CD8-positive, alpha-beta memory T cell (primary cell): ENCODE results near the gene CORO7. TPM values are rescaled to one million over a fixed set of nuclear protein-coding genes. Genes with fewer than 3 reads are reported as not detected.

Experiments
- CTCF ChIA-PET: fragments of 350-600 bp; sonication (Branson Sonifier 250); formaldehyde crosslinking; loops from one replicate; lab custom pipeline; 2021; ENCODE audit warnings: antibody characterized with exemption; lab: Charles Lee
- POLR2A ChIA-PET: fragments of 350-600 bp; sonication (Branson Sonifier 250); formaldehyde crosslinking; loops from one replicate; lab custom pipeline; 2021; ENCODE audit warnings: antibody characterized with exemption; lab: Charles Lee
- DNase-seq, 5 donors: peaks; one replicate each; pipeline versions ENCODE4 v3.0.0 to v3.0.0-alpha.2; 2020 to 2022; ENCODE audit warnings: mixed read lengths in 1 of 5
- H3K27ac ChIP-seq: one replicate; pipeline ENCODE4 v1.7.0; 2013; ENCODE audit warnings: low read depth, mild to moderate bottlenecking, low read length, moderate library complexity
- H3K27me3 ChIP-seq: 2 replicates; pipeline ENCODE4 v1.7.0; 2013; ENCODE audit warnings: low read length, mild to moderate bottlenecking; ENCODE audit not compliant: insufficient read depth, poor library complexity, severe bottlenecking
- H3K36me3 ChIP-seq: 2 replicates; pipeline ENCODE4 v1.7.0; 2013; ENCODE audit warnings: mild to moderate bottlenecking, low read length, moderate library complexity; ENCODE audit not compliant: insufficient read depth
- H3K4me1 ChIP-seq: 2 replicates; pipeline ENCODE4 v1.7.0; 2013; ENCODE audit warnings: mild to moderate bottlenecking, low read length, moderate library complexity; ENCODE audit not compliant: insufficient read depth
- H3K4me3 ChIP-seq: 2 replicates; pipeline ENCODE4 v1.7.0; 2013; ENCODE audit warnings: mild to moderate bottlenecking, low read length
- H3K9me3 ChIP-seq: 2 replicates; pipeline ENCODE4 v1.7.0; 2013; ENCODE audit warnings: mild to moderate bottlenecking, low read length
- H3K27ac Mint-ChIP-seq, 8 donors: one replicate each; pipeline ENCODE4 v1.8.0; 2020 to 2021; ENCODE audit warnings: mixed read lengths in 8 of 8, mild to moderate bottlenecking in 6 of 8, inconsistent platforms in 3 of 8, moderate library complexity in 3 of 8
- H3K27me3 Mint-ChIP-seq, 2 donors: one replicate each; pipeline ENCODE4 v1.8.0; 2020 to 2021; ENCODE audit warnings: mixed read lengths in 2 of 2, mild to moderate bottlenecking in 1 of 2, moderate library complexity in 1 of 2
- H3K36me3 Mint-ChIP-seq, 3 donors: one replicate each; pipeline ENCODE4 v1.8.0; 2020 to 2021; ENCODE audit warnings: mixed read lengths in 3 of 3, inconsistent platforms in 1 of 3, mild to moderate bottlenecking in 1 of 3
- H3K4me1 Mint-ChIP-seq, 3 donors: one replicate each; pipeline ENCODE4 v1.8.0; 2020 to 2021; ENCODE audit warnings: mixed read lengths in 3 of 3, inconsistent platforms in 1 of 3, mild to moderate bottlenecking in 1 of 3
- H3K4me3 Mint-ChIP-seq, 7 donors: one replicate each; pipeline ENCODE4 v1.8.0; 2020 to 2021; ENCODE audit warnings: mixed read lengths in 7 of 7, mild to moderate bottlenecking in 6 of 7, moderate library complexity in 4 of 7, inconsistent platforms in 2 of 7
- H3K9me3 Mint-ChIP-seq, 5 donors: one replicate each; pipeline ENCODE4 v1.8.0; 2020 to 2022; ENCODE audit warnings: mixed read lengths in 5 of 5, mild to moderate bottlenecking in 3 of 5, moderate library complexity in 2 of 5, inconsistent platforms in 1 of 5
- polyA plus RNA-seq: library from polyadenylated mRNA; unstranded; fragments of 300-500 nt; fragmentation: Illumina TruSeq; gene quantifications from one replicate; pipeline ENCODE4 v1.2.3, GENCODE V29; 2021
- total RNA-seq, 2 experiments: library from RNA; stranded (reverse); gene quantifications; one replicate each; pipeline ENCODE4 v1.2.3, GENCODE V29; 2021

The CORO7 gene
- total and polyA plus RNA-seq, 3 experiments from 2014 or later, result 92.0 to 129 (median 96.3) TPM

GRCh38 chr16:4390266-4391260, 25.8 kb downstream of the CORO7 start:
- peaks cover 41% of the 10 kb centered on the region for H3K36me3 ChIP-seq
- peak overlapping the region in 4 of 8 donors; percentile 33 to 94 (median 61) for H3K27ac Mint-ChIP-seq

GRCh38 chr16:4389051-4389955, 27.1 kb downstream of the CORO7 start:
- Histone ChIP-seq H3K36me3 (peaks cover 37% of the 10 kb centered on the region), H3K4me3 (no peak overlapping the region), H3K9me3 (no peaks in the 10 kb centered on the region), H3K27me3 (no peaks in the 10 kb centered on the region), H3K27ac (no peak overlapping the region), H3K4me1 (no peaks in the 10 kb centered on the region)
- POLR2A ChIA-PET, result no interaction called here
- H3K9me3 Mint-ChIP-seq, result peaks cover 0 to 2% (median 0%) of the 10 kb centered on the region in 5 donors
- peak overlapping the region in 2 of 7 donors; percentile 48 to 68 for H3K4me3 Mint-ChIP-seq
- H3K27me3 Mint-ChIP-seq, result peaks cover 0 to 2% of the 10 kb centered on the region in 2 donors
- no peak for DNase-seq
- peaks cover 0 to 8% (median 2%) of the 10 kb centered on the region in 3 donors for H3K4me1 Mint-ChIP-seq
- CTCF ChIA-PET, result interaction anchor here (1.1 to 1.4 kb wide), 4 partner anchors 11 to 161 kb away, joined by 3 to 7 read pairs (median 4); no protein-coding TSS in a partner anchor
- peaks cover 0 to 87% (median 2%) of the 10 kb centered on the region in 3 donors for H3K36me3 Mint-ChIP-seq
- peak overlapping the region in 2 of 8 donors; percentile 66 to 94 for H3K27ac Mint-ChIP-seq

More at GRCh38 chr16:4390266-4391260, 25.8 kb downstream of the CORO7 start:
- Histone ChIP-seq H3K27ac (no peak overlapping the region), H3K4me3 (no peak overlapping the region), H3K4me1 (no peaks in the 10 kb centered on the region), H3K27me3 (no peaks in the 10 kb centered on the region), H3K9me3 (no peaks in the 10 kb centered on the region)
- H3K36me3 Mint-ChIP-seq, result peaks cover 2 to 87% (median 4%) of the 10 kb centered on the region in 3 donors
- H3K27me3 Mint-ChIP-seq, result peaks cover 0 to 2% of the 10 kb centered on the region in 2 donors
- CTCF ChIA-PET, result interaction anchor here (1.4 kb wide), 1 partner anchor 13 kb away, joined by 5 read pairs; no protein-coding TSS in a partner anchor
- peaks cover 3 to 11% (median 3%) of the 10 kb centered on the region in 3 donors for H3K4me1 Mint-ChIP-seq
- no peaks in the 10 kb centered on the region for H3K9me3 Mint-ChIP-seq
- POLR2A ChIA-PET, result interaction anchor here (0.5 kb wide), 1 partner anchor 134 kb away, joined by 3 read pairs; no protein-coding TSS in a partner anchor
- no peak for DNase-seq
- H3K4me3 Mint-ChIP-seq, result peak overlapping the region in 2 of 7 donors; percentile 48 to 60

GRCh38 chr16:4388271-4389021, 27.9 kb downstream of the CORO7 start:
- Mint-ChIP-seq H3K36me3 (peaks cover 0 to 87% (median 2%) of the 10 kb centered on the region in 3 donors), H3K4me3 (peak overlapping the region in 1 of 7 donors; percentile 70), H3K27me3 (no peaks in the 10 kb centered on the region), H3K27ac (peak overlapping the region in 1 of 8 donors; percentile 43), H3K4me1 (peaks cover 0 to 8% (median 2%) of the 10 kb centered on the region in 3 donors), H3K9me3 (peaks cover 0 to 2% (median 0%) of the 10 kb centered on the region in 5 donors)
- Histone ChIP-seq H3K4me3 (no peak overlapping the region), H3K27me3 (no peaks in the 10 kb centered on the region), H3K27ac (no peak overlapping the region), H3K4me1 (no peaks in the 10 kb centered on the region), H3K9me3 (no peaks in the 10 kb centered on the region), H3K36me3 (peaks cover 36% of the 10 kb centered on the region)
- CTCF ChIA-PET, result interaction anchor here (1.1 to 1.3 kb wide), 3 partner anchors 11 to 162 kb away, joined by 3 to 7 read pairs (median 3); no protein-coding TSS in a partner anchor
- no peak for DNase-seq
- POLR2A ChIA-PET, result no interaction called here

GRCh38 chr16:4387781-4388180, 28.6 kb downstream of the CORO7 start:
- Mint-ChIP-seq H3K27ac (peak overlapping the region in 1 of 8 donors; percentile 84), H3K4me1 (peaks cover 0 to 13% (median 2%) of the 10 kb centered on the region in 3 donors), H3K4me3 (no peak overlapping the region), H3K9me3 (peaks cover 0 to 2% (median 0%) of the 10 kb centered on the region in 5 donors), H3K27me3 (no peaks in the 10 kb centered on the region), H3K36me3 (peaks cover 0 to 87% (median 4%) of the 10 kb centered on the region in 3 donors)
- Histone ChIP-seq H3K27me3 (no peaks in the 10 kb centered on the region), H3K36me3 (peaks cover 31% of the 10 kb centered on the region), H3K4me3 (no peak overlapping the region), H3K27ac (no peak overlapping the region), H3K9me3 (no peaks in the 10 kb centered on the region), H3K4me1 (no peaks in the 10 kb centered on the region)
- CTCF ChIA-PET, result no interaction called here
- POLR2A ChIA-PET, result no interaction called here
- DNase-seq, result no peak

- Histone ChIP-seq H3K27ac (no peak overlapping the region), H3K9me3 (no peaks in the 10 kb centered on the region), H3K27me3 (no peaks in the 10 kb centered on the region), H3K36me3 (peaks cover 31% of the 10 kb centered on the region), H3K4me3 (no peak overlapping the region), H3K4me1 (no peaks in the 10 kb centered on the region)
- Mint-ChIP-seq H3K27ac (peak overlapping the region in 4 of 8 donors; percentile 26 to 84 (median 71)), H3K4me3 (peak overlapping the region in 1 of 7 donors; percentile 52), H3K9me3 (peaks cover 0 to 2% (median 0%) of the 10 kb centered on the region in 5 donors), H3K4me1 (peaks cover 0 to 10% (median 2%) of the 10 kb centered on the region in 3 donors), H3K36me3 (peaks cover 0 to 86% (median 4%) of the 10 kb centered on the region in 3 donors), H3K27me3 (no peaks in the 10 kb centered on the region)
- CTCF ChIA-PET, result no interaction called here
- POLR2A ChIA-PET, result no interaction called here
- no peak for DNase-seq
Measured at GRCh38 chr16:4386951-4387565, 29.3 kb downstream of the CORO7 start.

GRCh38 chr16:4386451-4386805, 30.0 kb downstream of the CORO7 start:
- Mint-ChIP-seq H3K27me3 (no peaks in the 10 kb centered on the region), H3K36me3 (peaks cover 0 to 85% (median 4%) of the 10 kb centered on the region in 3 donors), H3K4me1 (peaks cover 0 to 9% (median 2%) of the 10 kb centered on the region in 3 donors), H3K9me3 (peaks cover 0 to 2% (median 0%) of the 10 kb centered on the region in 5 donors), H3K4me3 (peak overlapping the region in 1 of 7 donors; percentile 52), H3K27ac (peak overlapping the region in 4 of 8 donors; percentile 17 to 79 (median 44))
- Histone ChIP-seq H3K36me3 (peaks cover 31% of the 10 kb centered on the region), H3K9me3 (no peaks in the 10 kb centered on the region), H3K27ac (no peak overlapping the region), H3K4me3 (no peak overlapping the region), H3K4me1 (no peaks in the 10 kb centered on the region), H3K27me3 (no peaks in the 10 kb centered on the region)
- DNase-seq, result no peak
- CTCF ChIA-PET, result no interaction called here
- POLR2A ChIA-PET, result no interaction called here
